Mesenchymal stem cell (in vitro differentiated cells and primary cell): ENCODE measurements around the gene MPG.

ENCODE experiments used
- DNase-seq: peaks from one replicate; pipeline ENCODE4 v3.0.0-alpha.2; 2013
- H2AFZ ChIP-seq: one replicate; pipeline ENCODE4 v1.6.1; 2013; ENCODE audit warnings: low read depth, mild to moderate bottlenecking, control low read depth, inconsistent platforms, low read length, moderate library complexity
- H2AK5ac ChIP-seq: 2 replicates; pipeline ENCODE4 v1.6.1; 2013; ENCODE audit warnings: low read length, moderate library complexity, mild to moderate bottlenecking, inconsistent platforms; ENCODE audit not compliant: severe bottlenecking
- H2BK120ac ChIP-seq: one replicate; pipeline ENCODE4 v1.6.1; 2013; ENCODE audit warnings: low read depth, mild to moderate bottlenecking, inconsistent platforms, low read length, moderate library complexity
- H2BK12ac ChIP-seq, 2 experiments: one replicate each; pipeline ENCODE4 v1.6.1; 2013; ENCODE audit warnings: inconsistent platforms in 2 of 2, low read length in 2 of 2, mild to moderate bottlenecking in 2 of 2, moderate library complexity in 2 of 2, control low read depth in 1 of 2
- H2BK15ac ChIP-seq: one replicate; pipeline ENCODE4 v1.6.1; 2013; ENCODE audit warnings: mild to moderate bottlenecking, low read depth, inconsistent platforms; ENCODE audit not compliant: poor library complexity, severe bottlenecking
- H2BK5ac ChIP-seq: 2 replicates; pipeline ENCODE4 v1.6.1; 2013; ENCODE audit warnings: low read depth, mild to moderate bottlenecking, low read length, control low read depth, inconsistent platforms; ENCODE audit not compliant: poor library complexity, severe bottlenecking
- H3K14ac ChIP-seq, 2 experiments: one replicate each; pipeline ENCODE4 v1.6.1; 2013; ENCODE audit warnings: inconsistent platforms in 2 of 2, low read length in 2 of 2, control low read depth in 1 of 2, mild to moderate bottlenecking in 1 of 2, moderate library complexity in 1 of 2
- H3K18ac ChIP-seq, 2 experiments: one replicate each; pipeline ENCODE4 v1.6.1; 2013; ENCODE audit warnings: inconsistent platforms in 2 of 2, low read length in 2 of 2, control low read depth in 1 of 2, low read depth in 1 of 2, mild to moderate bottlenecking in 1 of 2
- H3K23ac ChIP-seq, 2 experiments: one replicate each; pipeline ENCODE4 v1.6.1; 2013; ENCODE audit warnings: inconsistent platforms in 2 of 2, low read length in 2 of 2, mild to moderate bottlenecking in 2 of 2, moderate library complexity in 2 of 2, control low read depth in 1 of 2
- H3K27ac ChIP-seq: 2 replicates; pipeline ENCODE4 v1.5.1; 2013; ENCODE audit warnings: mild to moderate bottlenecking, moderate library complexity, low read length, control low read depth, inconsistent platforms; ENCODE audit not compliant: poor library complexity, severe bottlenecking
- H3K27me3 ChIP-seq, 2 experiments: 2 replicates each; pipeline versions ENCODE4 v1.6.1 to v1.7.0; 2013; ENCODE audit warnings: low read length in 2 of 2, mild to moderate bottlenecking in 2 of 2, moderate library complexity in 2 of 2, control low read depth in 1 of 2, inconsistent platforms in 1 of 2; ENCODE audit not compliant: control insufficient read depth in 1 of 2, insufficient read depth in 1 of 2
- H3K36me3 ChIP-seq, 2 experiments: 2 replicates each; pipeline versions ENCODE4 v1.6.1 to v1.7.0; 2013; ENCODE audit warnings: low read length in 2 of 2, control low read depth in 1 of 2, inconsistent platforms in 1 of 2, low read depth in 1 of 2, mild to moderate bottlenecking in 1 of 2; ENCODE audit not compliant: insufficient read depth in 2 of 2, control insufficient read depth in 1 of 2
- H3K4ac ChIP-seq, 2 experiments: one replicate each; pipeline ENCODE4 v1.6.1; 2013; ENCODE audit warnings: inconsistent platforms in 2 of 2, low read length in 2 of 2, mild to moderate bottlenecking in 2 of 2, moderate library complexity in 2 of 2, control low read depth in 1 of 2, low read depth in 1 of 2
- H3K4me1 ChIP-seq: 2 replicates; pipeline ENCODE4 v1.6.1; 2013; ENCODE audit warnings: low read depth, low read length, control low read depth; ENCODE audit not compliant: control insufficient read depth, insufficient read depth
- H3K4me2 ChIP-seq: 2 replicates; pipeline ENCODE4 v1.6.1; 2013; ENCODE audit warnings: low read length, mild to moderate bottlenecking, inconsistent platforms; ENCODE audit not compliant: poor library complexity, severe bottlenecking
- H3K4me3 ChIP-seq, 2 experiments: 2 replicates each; pipeline versions ENCODE4 v1.5.1 to v1.7.0; 2013; ENCODE audit warnings: low read length in 2 of 2, mild to moderate bottlenecking in 2 of 2, control low read depth in 1 of 2, low read depth in 1 of 2; ENCODE audit not compliant: insufficient read depth in 1 of 2
- H3K79me1 ChIP-seq: replicated peaks from 2 replicates; pipeline ENCODE4 v1.6.1; 2013; ENCODE audit warnings: mild to moderate bottlenecking, control low read depth, low read length, inconsistent platforms; ENCODE audit not compliant: poor library complexity, severe bottlenecking
- H3K9ac ChIP-seq: 2 replicates; pipeline ENCODE4 v1.7.0; 2013; ENCODE audit warnings: mild to moderate bottlenecking, low read length, moderate library complexity
- H3K9me3 ChIP-seq: 2 replicates; pipeline ENCODE4 v1.7.0; 2013; ENCODE audit warnings: mild to moderate bottlenecking, low read length; ENCODE audit not compliant: control insufficient read depth
- H4K8ac ChIP-seq: one replicate; pipeline ENCODE4 v1.6.1; 2013; ENCODE audit warnings: inconsistent platforms, mild to moderate bottlenecking, low read length, moderate library complexity
- H4K91ac ChIP-seq: one replicate; pipeline ENCODE4 v1.6.1; 2013; ENCODE audit warnings: mild to moderate bottlenecking, low read length, inconsistent platforms
- WGBS: methylation state at CpG from one replicate; pipeline ENCODE4 v1.1.7; 2013; ENCODE audit warnings: mixed read lengths; 5-methylcytosine and 5-hydroxymethylcytosine counted together

The MPG gene

DNA sequence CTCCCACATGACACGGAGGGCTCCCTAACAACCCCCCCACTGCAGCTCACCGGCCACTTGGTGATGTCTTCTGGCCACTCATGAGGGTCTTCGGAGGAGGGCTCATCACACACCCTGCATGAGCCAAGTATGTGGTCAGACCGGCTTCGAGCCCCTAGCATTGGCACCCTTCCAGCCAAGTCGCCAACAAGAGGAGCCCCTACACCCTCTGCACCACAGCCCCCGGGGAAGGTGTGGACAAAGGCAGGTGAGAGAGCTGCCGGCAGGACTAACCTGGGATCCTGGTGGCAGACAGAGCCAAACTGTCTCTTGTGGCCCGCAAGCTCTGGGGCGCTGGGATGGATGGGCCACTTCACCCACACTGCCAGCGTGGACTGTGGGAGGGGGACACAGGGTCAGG is 17.9 kb upstream of the MPG start:
- DNase-seq = no peak
- Histone ChIP-seq H3K79me1 (peaks cover 32% of the 10 kb centered on the region), H3K9me3 (no peaks in the 10 kb centered on the region), H3K23ac (no peak overlapping the region), H4K8ac (no peak overlapping the region), H3K27ac (no peak overlapping the region), H3K4ac (no peak overlapping the region), H2BK5ac (no peak overlapping the region), H3K14ac (no peak overlapping the region), H2BK120ac (no peak overlapping the region), H4K91ac (no peak overlapping the region), H3K9ac (no peak overlapping the region), H3K36me3 (peaks cover 96 to 99% of the 10 kb centered on the region in 2 experiments), H3K18ac (no peak overlapping the region), H3K4me2 (no peak overlapping the region), H2BK15ac (no peak overlapping the region), H3K4me1 (peaks cover 7% of the 10 kb centered on the region), H3K27me3 (no peaks in the 10 kb centered on the region), H2AFZ (no peak overlapping the region), H3K4me3 (no peak overlapping the region), H2BK12ac (no peak overlapping the region), H2AK5ac (no peak overlapping the region)
- WGBS = 98% methylated on average over 11 of the region's 11 CpGs

- peaks cover 90 to 95% of the 10 kb centered on the region in 2 experiments for H3K36me3 ChIP-seq
- peaks cover 36% of the 10 kb centered on the region for H3K79me1 ChIP-seq
- WGBS = 94% methylated on average over 88 of the region's 89 CpGs
These were observed 16.8 kb upstream of the MPG start for GRCh38 chr16:60929-61878.

DNA sequence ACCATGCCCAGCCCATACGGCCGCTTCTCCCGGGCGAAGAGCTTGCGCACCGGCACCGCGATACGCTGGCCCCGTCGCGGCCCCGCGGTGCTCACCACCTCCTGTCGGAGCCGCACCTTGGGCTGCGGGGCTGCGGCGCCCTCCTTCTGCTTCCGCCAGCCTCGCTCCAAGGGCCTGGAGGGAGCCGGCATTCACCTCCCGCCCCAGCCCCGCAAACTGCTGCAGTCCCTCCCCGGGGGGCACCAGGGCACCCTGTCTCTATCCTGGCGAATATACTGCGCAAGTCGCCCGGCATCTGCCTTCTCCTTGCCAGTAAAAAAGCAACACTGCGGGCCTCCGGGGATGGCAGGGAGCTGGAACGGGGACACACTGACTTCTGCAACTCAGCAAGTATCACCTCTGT is 16.1 kb upstream of the MPG start:
- no peak overlapping the region for H3K4ac ChIP-seq
- no peak overlapping the region for H4K8ac ChIP-seq
- no peak overlapping the region for H3K4me3 ChIP-seq
- no peak overlapping the region for H3K14ac ChIP-seq
- no peaks in the 10 kb centered on the region for H3K9me3 ChIP-seq
- H4K91ac ChIP-seq = no peak overlapping the region
- H2AK5ac ChIP-seq = no peak overlapping the region
- no peak overlapping the region for H3K27ac ChIP-seq
- H3K18ac ChIP-seq = no peak overlapping the region
- peaks cover 83 to 95% of the 10 kb centered on the region in 2 experiments for H3K36me3 ChIP-seq
- H3K4me2 ChIP-seq = no peak overlapping the region
- DNase-seq = no peak
- no peak overlapping the region for H2BK5ac ChIP-seq
- peaks cover 23% of the 10 kb centered on the region for H3K4me1 ChIP-seq
- H2BK15ac ChIP-seq = no peak overlapping the region
- no peak overlapping the region for H2AFZ ChIP-seq
- H2BK12ac ChIP-seq = no peak overlapping the region
- H3K23ac ChIP-seq = no peak overlapping the region
- 98% methylated on average over 32 of the region's 32 CpGs for WGBS
- H3K27me3 ChIP-seq = no peaks in the 10 kb centered on the region
- H3K79me1 ChIP-seq = peaks cover 39% of the 10 kb centered on the region
- no peak overlapping the region for H3K9ac ChIP-seq
- no peak overlapping the region for H2BK120ac ChIP-seq

More at GRCh38 chr16:60929-61878, 16.8 kb upstream of the MPG start:
- H2BK12ac ChIP-seq = no peak overlapping the region
- H3K9ac ChIP-seq = no peak overlapping the region
- H3K9me3 ChIP-seq = no peaks in the 10 kb centered on the region
- no peak overlapping the region for H2AFZ ChIP-seq
- H3K4me2 ChIP-seq = no peak overlapping the region
- DNase-seq = no peak
- no peak overlapping the region for H2BK120ac ChIP-seq
- H3K4ac ChIP-seq = no peak overlapping the region
- H3K23ac ChIP-seq = no peak overlapping the region
- no peak overlapping the region for H4K8ac ChIP-seq
- H3K18ac ChIP-seq = no peak overlapping the region
- H4K91ac ChIP-seq = no peak overlapping the region
- H3K27me3 ChIP-seq = no peaks in the 10 kb centered on the region
- H3K4me1 ChIP-seq = peaks cover 16% of the 10 kb centered on the region
- no peak overlapping the region for H3K4me3 ChIP-seq
- H2BK15ac ChIP-seq = no peak overlapping the region
- H3K14ac ChIP-seq = no peak overlapping the region
- H2AK5ac ChIP-seq = no peak overlapping the region
- no peak overlapping the region for H3K27ac ChIP-seq
- no peak overlapping the region for H2BK5ac ChIP-seq

DNA sequence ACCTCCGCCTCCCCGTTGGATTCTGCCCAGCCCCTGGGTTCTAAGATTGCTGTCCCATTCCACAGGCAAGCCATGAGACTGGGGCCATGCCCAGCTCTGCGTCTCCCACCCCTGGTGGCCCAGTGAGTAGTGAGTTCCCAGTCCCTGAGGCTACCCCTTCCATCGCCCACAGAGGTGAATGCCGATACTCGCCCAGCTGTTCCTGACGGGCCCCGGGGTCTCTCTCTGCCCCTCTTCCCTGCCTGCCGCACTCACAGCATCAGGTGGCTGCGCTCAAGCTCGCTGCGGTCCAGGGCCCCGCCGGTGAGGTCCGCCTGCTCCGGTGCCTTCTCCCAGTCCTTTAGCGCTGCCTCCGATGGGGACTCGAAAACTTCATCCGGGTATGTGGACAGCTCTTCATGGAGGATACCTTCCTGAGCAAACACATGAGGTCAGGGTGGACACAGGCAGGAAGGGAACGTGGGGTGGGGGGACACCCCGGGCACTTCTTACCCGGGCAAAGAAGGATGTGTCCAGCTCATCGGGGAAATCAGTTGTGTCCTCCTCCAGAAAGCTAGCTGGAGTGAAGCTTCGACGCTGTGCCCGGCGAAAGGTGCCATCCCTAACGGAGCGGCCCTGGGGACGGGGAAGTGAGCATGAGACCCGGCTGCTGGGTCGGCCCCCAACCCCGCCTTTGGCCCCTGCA is 15.6 kb upstream of the MPG start:
- peaks cover 77 to 95% of the 10 kb centered on the region in 2 experiments for H3K36me3 ChIP-seq
- H3K79me1 ChIP-seq = peaks cover 39% of the 10 kb centered on the region
- H4K8ac ChIP-seq = no peak overlapping the region
- no peak overlapping the region for H2BK15ac ChIP-seq
- no peak overlapping the region for H3K4ac ChIP-seq
- no peak overlapping the region for H3K4me3 ChIP-seq
- no peak overlapping the region for H2AFZ ChIP-seq
- DNase-seq = no peak
- no peak overlapping the region for H2BK5ac ChIP-seq
- 96% methylated on average over 34 of the region's 34 CpGs for WGBS
- H2AK5ac ChIP-seq = no peak overlapping the region
- H3K18ac ChIP-seq = no peak overlapping the region
- no peaks in the 10 kb centered on the region for H3K9me3 ChIP-seq
- H4K91ac ChIP-seq = no peak overlapping the region
- H3K23ac ChIP-seq = no peak overlapping the region
- H2BK12ac ChIP-seq = no peak overlapping the region
- no peak overlapping the region for H2BK120ac ChIP-seq
- H3K14ac ChIP-seq = no peak overlapping the region
- H3K27ac ChIP-seq = no peak overlapping the region
- H3K4me1 ChIP-seq = peaks cover 29% of the 10 kb centered on the region
- H3K4me2 ChIP-seq = no peak overlapping the region
- no peak overlapping the region for H3K9ac ChIP-seq
- no peaks in the 10 kb centered on the region for H3K27me3 ChIP-seq
